ENCODE data around the gene FBXL12. TPM values are rescaled to one million over a fixed set of nuclear protein-coding genes. Genes with fewer than 3 reads are reported as not detected.

FBXL12 gene
- total RNA-seq, 1 donor from 2014 or later, result 25.2 TPM

DNA sequence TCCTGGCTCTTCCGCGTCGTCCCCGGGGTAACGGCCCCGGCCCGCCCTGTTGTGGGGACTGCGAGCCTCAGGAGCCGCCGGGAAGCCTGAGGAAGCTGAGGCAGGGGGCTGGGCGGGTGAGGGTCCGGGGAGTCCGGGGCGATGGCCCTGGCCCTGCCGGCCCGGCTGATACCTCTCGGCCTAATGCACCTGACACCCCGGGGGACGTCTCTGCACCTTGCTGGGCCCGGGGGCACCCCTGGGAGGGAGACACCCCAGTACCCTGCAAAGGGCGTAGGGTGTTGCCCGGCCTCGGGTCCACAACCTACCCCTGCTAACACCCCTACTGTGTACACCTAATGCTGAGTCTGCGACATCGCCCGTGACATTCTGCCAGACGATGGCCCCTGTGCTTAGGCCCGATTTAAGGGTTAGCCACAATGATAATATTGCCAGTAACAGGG lies 16.6 kb upstream of the FBXL12 start:
- Histone ChIP-seq H3K4me3 (ENCODE audit: low read depth, low read length) (peak overlapping the region; percentile 92), H3K27me3 (ENCODE audit: control insufficient read depth, insufficient read depth, low read length) (no peaks in the 10 kb centered on the region), H3K36me3 (ENCODE audit: control insufficient read depth, insufficient read depth, low read length) (no peaks in the 10 kb centered on the region)
- no peak for DNase-seq (ENCODE audit: low read depth)
- TF ChIP-seq, protein P1, sequence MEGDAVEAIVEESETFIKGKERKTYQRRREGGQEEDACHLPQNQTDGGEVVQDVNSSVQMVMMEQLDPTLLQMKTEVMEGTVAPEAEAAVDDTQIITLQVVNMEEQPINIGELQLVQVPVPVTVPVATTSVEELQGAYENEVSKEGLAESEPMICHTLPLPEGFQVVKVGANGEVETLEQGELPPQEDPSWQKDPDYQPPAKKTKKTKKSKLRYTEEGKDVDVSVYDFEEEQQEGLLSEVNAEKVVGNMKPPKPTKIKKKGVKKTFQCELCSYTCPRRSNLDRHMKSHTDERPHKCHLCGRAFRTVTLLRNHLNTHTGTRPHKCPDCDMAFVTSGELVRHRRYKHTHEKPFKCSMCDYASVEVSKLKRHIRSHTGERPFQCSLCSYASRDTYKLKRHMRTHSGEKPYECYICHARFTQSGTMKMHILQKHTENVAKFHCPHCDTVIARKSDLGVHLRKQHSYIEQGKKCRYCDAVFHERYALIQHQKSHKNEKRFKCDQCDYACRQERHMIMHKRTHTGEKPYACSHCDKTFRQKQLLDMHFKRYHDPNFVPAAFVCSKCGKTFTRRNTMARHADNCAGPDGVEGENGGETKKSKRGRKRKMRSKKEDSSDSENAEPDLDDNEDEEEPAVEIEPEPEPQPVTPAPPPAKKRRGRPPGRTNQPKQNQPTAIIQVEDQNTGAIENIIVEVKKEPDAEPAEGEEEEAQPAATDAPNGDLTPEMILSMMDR (IDR thresholded peaks at IDR 0.05; ENCODE audit: insufficient read depth, low read length, poor library complexity, severe bottlenecking), result no peak

DNA sequence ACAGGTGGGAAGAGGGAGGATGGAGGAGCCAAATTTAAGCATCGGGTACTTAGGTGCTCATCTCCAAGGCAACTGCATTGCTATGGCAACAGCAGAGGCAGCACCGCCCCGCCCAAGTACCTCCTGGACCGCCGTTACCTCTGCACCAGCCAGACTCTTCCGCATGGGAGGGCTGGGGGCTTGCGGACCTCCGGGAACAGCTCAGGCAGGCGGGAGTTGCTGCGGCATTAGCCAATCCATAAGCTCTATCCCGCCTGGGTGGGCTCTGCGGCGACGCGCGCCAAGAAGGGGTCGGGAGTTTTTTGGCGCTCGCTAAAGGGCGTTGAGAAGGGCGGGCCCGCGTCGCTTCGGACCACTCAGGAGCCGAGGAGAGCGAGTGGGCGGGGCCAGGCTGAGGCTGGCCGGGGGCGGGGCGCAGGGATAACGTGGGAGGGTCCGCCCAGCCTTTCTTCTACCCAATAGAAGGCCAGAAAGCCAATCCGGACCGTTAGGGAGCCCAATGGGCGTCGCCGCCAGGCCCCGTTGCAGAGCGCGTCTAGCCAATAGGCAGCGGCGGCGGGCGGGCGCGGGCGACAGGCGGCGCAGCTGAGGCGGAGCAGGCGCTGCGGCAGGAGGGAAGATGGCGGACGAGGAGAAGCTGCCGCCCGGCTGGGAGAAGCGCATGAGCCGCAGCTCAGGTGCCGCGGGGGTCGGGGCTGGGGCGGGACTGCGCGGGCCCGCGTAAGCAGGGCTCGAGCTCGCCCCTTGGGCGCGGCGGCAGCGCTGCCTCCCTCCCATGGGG lies 16.0 kb upstream of the FBXL12 start, which contains the start of gene PIN1:
Gene PIN1, plus strand, starts transcription at position 593 of the 781 bp plus-strand sequence. Its CDS starts 27 bp downstream, at position 620.
- DNase-seq (ENCODE audit: low read depth), result peak; percentile 86
- TF ChIP-seq, protein P1 (IDR thresholded peaks at IDR 0.05; ENCODE audit: insufficient read depth, low read length, poor library complexity, severe bottlenecking), result peak; percentile 27
- Histone ChIP-seq H3K4me3 (ENCODE audit: low read depth, low read length) (peak within 1 kb of the TSS; percentile 92), H3K36me3 (ENCODE audit: control insufficient read depth, insufficient read depth, low read length) (no peaks in the 10 kb centered on the region), H3K27me3 (ENCODE audit: control insufficient read depth, insufficient read depth, low read length) (no peaks in the 10 kb centered on the region)

DNA sequence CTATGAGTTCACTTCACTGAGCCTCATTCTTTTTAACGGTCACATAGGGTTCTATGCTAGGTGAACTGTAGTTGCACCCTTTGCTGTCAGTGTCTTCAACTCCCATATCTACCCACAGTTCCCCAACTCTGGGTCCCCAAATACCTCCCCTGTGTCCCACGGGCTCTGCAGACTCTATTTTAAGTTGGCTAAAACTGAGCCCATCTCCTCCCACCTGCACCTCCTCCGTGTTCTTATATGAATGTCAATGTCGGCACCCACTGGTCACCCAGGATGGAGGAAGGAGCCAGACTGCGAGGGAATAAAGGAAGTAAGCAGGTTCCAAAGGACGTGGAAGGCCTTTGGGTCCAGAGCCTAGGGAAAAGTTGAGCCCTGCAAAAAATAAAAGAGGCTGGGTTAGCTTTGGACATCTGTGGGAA lies 15.4 kb upstream of the FBXL12 start:
- H3K27me3 ChIP-seq (ENCODE audit: control insufficient read depth, insufficient read depth, low read length), result no peaks in the 10 kb centered on the region

DNA sequence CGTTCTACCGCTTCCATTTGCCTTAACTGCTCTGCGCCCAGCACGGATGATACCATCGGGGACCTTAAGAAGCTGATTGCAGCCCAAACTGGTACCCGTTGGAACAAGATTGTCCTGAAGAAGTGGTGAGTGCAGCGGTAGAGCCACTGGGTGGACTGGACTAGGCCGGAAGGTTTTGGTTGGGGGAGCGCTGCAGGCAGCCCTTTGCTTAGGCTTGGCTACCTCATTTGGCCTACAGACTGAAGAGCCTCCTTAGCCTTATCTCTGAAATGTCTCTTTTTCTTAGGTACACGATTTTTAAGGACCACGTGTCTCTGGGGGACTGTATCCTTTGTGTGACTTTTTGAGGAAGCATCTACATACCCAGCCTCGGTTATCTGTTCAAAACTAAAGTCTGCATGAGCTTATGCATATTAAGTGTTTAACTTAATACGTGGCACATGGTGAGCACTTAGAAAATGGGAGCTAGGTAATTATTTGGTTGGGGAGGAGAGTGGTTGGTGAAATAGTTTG lies 9.7 kb upstream of the FBXL12 start:
- no peak for DNase-seq (ENCODE audit: low read depth)
- Histone ChIP-seq H3K36me3 (ENCODE audit: control insufficient read depth, insufficient read depth, low read length) (no peaks in the 10 kb centered on the region), H3K27me3 (ENCODE audit: control insufficient read depth, insufficient read depth, low read length) (no peaks in the 10 kb centered on the region), H3K4me3 (ENCODE audit: low read depth, low read length) (peak overlapping the region; percentile 84)
- TF ChIP-seq, protein P1 (IDR thresholded peaks at IDR 0.05; ENCODE audit: insufficient read depth, low read length, poor library complexity, severe bottlenecking), result no peak

More for the DNA sequence above, 15.4 kb upstream of the FBXL12 start:
- Histone ChIP-seq H3K36me3 (ENCODE audit: control insufficient read depth, insufficient read depth, low read length) (no peaks in the 10 kb centered on the region), H3K4me3 (ENCODE audit: low read depth, low read length) (peak overlapping the region; percentile 66)
- DNase-seq (ENCODE audit: low read depth), result no peak
- TF ChIP-seq, protein P1 (IDR thresholded peaks at IDR 0.05; ENCODE audit: insufficient read depth, low read length, poor library complexity, severe bottlenecking), result no peak

DNA sequence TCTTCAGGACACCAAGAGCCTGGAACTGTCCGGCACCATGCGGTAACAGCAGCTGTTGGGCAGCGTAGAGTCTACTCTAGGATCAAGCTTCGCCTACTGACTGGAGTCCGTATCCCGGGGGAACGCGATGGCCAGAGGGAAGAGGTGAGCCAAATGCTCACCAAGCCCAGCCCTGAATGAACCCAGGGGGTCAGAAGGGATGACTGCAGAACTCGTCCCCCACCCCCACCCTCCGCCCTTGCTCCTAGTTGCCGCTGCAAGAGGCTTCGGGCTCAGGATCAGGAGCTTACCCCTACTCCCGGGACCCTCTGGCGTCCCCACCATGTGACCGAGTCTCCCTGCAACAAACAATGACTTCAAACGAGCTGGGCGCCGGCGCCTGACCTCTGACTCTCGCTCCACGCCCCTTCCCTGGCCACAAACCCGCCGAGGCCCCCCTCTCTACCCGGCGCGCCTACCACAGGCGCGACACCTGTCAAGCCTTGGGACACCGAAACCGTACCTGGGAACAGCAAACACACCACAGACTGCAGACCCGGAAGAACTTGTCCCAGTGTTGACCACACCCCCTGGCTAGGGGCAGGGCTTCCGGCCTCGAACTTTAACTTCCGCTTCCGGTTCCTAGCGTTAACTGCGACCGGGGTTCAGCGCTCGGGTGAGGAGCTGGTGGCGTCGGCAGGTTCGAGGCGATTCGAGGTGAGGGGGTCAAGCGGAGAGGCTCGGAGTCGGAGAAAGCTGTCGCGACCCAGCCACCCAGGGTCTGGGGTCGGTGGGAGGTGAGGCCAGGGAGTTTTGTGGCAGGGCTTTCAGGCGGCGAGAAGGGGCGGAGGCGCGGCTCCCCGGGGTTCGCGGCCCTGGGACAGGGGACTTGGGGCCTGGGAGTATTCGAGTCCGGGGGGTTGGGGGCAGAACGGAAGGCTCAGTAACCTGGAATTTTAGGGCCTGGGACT lies 8.7 kb upstream of the FBXL12 start, which contains the start of gene UBL5:
Gene UBL5, plus strand, starts transcription at position 630 of the 950 bp plus-strand sequence. CDS start 420 bp downstream, outside the sequence.
- peak within 1 kb of the TSS; percentile 84 for H3K4me3 ChIP-seq (ENCODE audit: low read depth, low read length)
- H3K36me3 ChIP-seq (ENCODE audit: control insufficient read depth, insufficient read depth, low read length), result no peaks in the 10 kb centered on the region
- no peaks in the 10 kb centered on the region for H3K27me3 ChIP-seq (ENCODE audit: control insufficient read depth, insufficient read depth, low read length)
- peak; percentile 59 for DNase-seq (ENCODE audit: low read depth)
- TF ChIP-seq, protein P1 (IDR thresholded peaks at IDR 0.05; ENCODE audit: insufficient read depth, low read length, poor library complexity, severe bottlenecking), result no peak

Measured in kidney epithelial cell (primary cell).